GM19351 (cell line): ENCODE results near the gene OLFM1.
"Not testable (repeated sequence)": the region's sequence is repeated elsewhere in the genome, so short reads cannot be mapped to it uniquely, and the experiment has no call there.

ENCODE experiments used
- ATAC-seq: cut with Tn5 transposase; IDR thresholded peaks from one replicate; pipeline ENCODE4 v1.9.1; 2021; ENCODE audit warnings: mild to moderate bottlenecking, moderate library complexity; ENCODE audit not compliant: unreplicated experiment

The OLFM1 gene

DNA sequence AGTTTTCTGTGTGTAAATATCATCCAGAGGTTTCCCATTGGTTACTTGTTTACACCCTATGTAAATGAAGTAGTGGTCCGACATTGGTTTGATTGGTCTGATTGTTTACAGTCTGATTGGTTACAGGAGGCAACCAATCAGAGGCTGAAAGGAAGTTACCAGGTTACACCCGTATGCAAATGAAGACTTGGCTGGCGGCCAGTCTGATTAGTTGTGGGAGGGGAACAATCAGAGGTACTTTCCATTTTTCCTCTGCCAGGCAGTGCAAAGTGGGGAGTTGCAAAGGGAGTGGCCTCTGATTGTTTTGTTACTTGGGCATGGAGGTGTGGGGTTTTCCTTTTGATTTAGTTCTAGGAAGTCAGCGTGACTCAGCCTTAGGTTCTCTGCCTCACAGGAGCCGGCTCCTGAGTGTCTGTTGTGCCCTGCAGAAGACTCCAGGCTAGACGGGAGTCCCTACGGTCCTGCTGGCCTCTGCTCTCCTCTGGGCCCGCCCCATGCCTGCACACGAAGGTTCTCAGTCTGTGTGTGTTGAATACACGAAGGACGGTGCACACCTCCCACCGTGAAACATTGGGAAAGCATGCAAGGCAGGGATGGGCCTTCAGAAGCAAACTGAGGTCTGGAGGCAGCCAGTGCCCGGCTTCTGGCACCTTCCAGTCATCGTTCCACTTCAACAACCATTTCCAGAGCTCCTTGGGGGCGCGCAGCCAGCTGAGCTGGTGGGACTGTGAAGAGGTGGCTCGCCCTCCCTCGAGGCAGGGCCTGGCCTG, 42.9 kb downstream of the OLFM1 start:
- ATAC-seq = no peak

DNA sequence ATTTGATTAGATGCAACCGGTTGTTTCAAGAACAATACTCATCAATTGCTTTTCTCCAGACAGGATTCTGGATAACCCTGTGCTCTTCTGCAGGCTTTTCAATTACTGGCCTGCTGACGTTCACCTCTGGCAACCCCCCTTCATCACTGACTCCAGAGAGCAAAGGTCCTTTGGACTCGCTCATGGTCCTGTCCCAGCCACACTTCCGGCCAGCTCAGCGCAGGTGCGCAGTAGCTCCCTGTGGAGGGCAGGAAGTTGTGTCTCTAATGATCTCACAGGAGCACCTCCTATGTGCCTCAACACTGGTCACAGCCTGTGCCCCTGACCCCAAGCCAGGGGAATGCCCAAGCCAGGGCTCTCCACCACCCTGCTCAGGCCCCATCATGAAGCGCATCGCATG, 44.0 kb downstream of the OLFM1 start:
- no peak for ATAC-seq

DNA sequence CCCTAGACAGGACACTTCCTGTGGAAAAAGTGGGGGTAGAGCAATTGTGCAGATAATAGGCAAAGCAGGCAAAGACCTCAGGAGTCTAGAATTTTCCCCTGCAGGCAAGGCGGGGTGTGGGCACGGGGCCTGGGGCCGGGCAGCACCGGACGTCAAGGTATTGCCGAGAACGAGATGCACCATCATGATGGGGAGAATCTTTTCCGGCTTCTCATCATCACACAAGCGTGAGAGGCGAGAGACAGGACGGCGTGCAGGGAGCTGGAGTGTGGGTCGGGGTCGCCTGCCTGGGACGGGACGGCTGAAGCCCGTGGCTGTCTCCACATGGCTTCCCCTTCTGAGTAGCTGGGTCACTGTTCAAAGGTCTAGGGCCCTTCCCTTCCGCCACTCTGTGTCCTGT, 44.5 kb downstream of the OLFM1 start:
- no peak for ATAC-seq

DNA sequence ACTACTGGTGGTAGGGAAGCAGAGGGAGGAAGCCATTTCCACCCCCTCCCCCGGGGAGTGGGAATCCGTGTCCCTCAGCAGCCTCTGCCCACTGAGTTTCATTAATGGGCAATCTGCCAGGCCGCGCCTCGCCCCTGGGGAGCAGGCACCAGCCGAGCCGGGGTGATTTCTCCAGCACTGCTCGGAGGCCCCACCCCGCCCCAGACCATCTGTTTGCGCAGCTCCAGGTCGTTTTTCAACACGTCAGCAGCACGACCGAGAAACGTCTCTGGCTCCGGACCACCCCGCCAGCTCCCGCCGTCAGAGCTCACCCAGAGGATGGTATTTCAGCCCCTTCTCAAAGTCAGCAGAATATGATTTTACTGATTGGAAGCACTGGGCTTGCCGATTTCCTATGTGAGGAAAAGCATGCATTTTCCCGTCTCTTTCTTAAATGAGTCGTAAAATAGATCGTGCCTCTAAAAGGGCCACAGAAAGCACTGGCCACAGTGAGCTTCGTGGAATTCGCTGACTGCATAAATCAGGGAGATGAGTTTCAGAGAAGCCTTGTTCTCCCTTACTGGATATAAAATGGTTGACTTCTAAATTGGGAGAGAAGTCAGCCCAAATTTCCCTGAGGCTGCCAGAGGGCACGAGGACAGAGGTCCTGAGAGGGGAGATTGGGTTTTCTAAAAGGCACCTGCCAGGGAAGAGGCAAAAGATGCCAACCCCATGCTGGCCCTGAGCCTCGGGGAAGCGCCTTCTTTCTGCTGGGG, 47.0 kb downstream of the OLFM1 start:
- ATAC-seq = no peak

DNA sequence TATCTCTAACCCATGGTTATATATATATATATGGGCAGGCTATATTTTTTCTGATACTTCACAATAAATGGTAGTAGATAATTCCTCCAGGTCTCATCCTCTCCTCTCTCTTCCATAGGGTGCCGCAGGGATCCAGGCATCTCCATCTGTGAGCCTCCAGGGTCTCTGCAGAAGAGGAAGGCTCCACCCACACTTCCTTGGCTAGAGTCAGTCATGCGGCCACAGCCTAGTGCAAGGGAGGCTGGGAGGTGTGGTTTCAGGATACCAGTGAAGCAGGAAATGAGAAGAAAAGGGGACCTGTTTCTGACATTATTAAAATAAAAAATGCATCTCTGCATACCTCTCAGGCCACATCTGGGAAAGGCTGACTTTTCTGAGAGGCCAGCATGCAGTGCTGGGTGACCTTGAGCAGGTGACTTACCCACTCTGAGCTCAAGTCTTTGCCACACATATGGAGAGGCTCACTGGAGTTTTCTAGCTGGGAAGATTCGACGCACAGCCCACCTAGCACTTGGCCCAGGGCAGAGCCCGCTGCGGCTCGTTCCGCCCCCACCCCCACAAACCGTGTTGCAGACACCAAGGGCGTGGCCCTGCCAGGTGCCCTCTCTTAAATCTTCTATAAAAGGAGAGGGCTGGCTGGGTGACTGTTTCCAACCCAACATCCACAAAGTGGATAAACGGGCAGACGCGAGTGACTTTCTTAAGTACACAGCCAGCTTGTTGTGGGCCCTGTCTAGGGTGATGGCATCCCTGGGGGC, 47.9 kb downstream of the OLFM1 start:
- no peak for ATAC-seq

DNA sequence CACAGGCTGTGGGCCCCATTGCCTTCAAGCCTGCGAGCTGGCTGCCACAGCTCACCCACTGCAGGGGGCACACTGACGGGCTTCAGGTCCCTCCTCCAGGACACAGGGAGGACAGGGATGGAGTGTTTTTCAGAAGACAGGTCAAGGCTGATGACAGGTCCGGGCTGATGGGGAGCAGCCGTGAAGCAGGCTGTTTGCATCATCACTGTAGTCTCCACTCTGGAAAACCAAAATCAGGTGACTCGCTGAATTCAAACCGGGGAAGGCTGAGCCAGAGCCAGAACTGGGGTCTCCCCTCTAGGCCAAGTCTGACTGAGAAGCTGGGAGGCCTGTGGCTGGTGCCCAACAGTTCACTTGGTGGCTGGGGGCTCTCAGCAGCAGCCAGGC, 48.5 kb downstream of the OLFM1 start:
- ATAC-seq = no peak

DNA sequence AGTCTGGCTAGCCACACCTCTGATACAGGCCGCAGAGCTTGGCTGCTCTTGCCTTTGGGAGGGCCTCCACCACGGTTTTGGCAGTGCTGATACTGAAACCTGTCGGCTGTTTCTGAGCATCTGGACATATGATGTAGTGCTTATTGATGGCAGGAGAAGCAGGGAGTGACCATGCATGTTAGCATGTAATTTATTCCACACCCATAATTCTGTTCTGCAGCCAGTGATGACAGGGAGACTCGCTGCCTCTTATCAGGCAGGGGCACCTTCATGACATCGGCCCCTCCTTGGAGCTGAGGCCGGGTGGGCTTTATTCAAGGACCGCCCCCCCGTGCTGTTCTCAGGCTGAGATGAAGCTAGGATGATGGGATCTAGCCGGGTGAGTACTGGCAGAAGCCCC, 49.0 kb downstream of the OLFM1 start:
- no peak for ATAC-seq

DNA sequence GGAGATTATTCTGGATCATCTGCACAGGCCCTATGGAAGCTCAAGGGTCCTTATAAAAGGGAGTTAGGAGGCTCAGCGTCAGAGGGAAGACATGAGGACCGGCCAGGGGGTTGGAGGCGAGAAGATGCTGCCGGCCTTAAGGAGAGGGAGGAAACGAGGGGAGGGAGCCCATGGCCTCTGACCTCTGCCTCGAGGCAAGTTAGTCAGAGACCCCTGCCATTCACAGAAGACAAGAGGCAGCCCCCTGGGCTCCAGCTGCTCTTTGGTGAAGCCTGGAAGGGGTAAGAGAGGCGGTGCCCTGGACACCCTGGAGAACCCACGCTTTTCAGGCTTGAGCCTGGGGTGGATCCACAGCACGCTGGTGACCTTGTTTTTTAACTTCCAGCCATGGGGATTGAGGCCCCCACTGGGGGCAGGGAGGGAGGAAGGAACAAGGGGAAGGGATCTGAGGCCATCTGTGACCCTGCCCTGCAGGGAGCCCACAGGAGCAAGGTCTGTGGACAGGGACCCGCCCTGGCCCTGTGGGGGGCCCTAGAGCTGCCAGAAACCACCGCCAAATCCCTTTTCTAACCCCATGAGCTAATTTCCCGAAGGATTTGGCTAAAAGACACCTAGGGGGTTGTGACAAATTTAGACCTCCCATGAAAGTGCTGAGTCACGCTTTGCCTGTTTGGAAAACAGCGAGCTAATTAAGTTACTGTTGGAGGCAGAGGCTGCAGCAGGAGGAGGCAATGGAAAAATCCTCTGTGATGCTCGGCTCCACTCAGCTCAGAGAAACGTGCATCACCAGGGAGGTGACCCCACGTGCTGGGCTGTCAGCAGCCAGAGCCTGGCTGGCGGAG, 49.7 kb downstream of the OLFM1 start:
- no peak for ATAC-seq

DNA sequence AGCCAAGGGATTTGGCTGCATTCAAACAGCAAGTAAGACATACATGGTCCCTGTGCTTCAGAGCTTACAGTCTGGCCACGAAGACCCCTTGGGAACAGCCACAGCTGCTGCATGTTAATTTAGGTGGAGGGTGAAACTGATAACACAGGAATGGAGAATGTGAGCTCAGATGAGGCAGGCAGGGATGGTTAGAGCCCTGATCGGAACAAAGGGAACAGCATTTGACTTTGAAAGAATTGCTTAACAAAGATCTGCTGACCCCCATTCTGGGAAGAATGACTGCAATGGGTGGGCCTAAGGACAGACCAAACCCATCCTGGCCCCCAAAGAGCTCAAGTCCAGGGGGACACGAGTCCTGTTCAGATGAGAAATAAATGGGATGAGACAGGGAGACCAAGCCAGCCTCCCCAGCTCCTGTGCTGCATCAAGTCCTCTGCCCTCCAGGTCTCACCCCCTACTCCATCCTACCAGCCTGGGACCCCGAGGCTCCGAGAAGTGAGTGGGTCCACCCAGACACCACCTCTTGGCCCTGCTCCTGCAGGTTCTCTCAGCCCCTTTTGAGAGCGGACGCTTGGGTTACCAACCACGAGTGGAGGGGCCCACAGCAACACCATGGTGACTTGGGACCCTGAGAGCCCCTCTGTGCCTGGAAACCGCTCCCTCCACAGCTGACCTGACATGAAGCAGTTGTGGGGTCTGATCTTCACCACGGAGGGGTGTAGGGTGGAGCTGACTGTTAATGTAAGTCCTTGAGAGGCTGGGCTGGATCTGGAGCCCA, 50.8 kb downstream of the OLFM1 start:
- ATAC-seq = no peak

DNA sequence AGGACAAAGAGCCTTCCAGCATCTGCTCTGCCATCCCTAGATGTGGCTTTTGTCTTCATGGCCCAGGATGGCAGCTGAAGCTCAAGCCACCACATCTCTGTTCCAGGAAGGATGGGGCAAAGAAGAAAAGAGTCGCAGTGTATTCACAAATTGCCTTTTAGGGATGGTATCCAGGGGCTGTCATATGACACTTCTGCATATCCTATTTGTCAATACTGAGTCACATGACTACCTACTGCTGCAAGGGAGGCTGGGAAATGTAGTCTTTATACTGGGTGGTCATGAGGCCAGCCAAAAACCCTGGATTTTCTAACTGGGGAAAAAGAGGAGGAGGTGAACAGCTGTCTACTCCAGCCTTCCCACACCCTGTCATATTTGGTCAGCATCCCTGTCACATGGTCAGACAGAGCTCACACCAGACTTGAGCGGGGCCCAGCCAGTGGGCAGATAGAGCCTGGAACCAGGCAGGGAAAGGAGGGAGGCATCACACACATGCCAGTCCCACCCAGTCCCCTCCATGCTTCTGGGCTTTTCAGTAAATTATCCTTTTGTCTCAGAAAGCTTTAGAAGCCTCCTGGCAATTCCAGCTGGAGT, 52.0 kb downstream of the OLFM1 start:
- no peak for ATAC-seq

DNA sequence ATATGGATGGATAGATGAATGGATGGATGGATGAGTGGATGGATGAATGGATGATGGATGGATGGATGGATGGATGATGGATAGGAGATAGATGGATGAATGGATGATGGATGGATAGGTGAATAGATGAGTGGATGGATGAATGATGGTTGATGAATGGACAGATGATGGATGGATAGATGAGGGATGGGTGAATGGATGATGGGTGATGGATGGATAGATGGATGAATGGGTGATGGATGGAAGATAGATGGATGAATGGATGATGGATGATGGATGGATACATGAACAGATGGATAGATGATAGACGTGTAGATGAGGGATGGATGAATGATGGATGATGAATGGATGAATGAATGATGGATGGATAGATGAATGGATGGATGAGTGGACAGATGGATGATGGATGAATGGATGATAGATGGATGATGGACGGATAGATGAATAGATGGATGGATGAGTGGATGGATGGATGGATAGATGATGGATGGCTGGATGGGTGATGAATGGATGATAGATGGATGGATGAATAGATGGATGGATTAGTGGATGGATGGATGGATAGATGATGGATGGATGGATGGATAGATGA, 53.8 kb downstream of the OLFM1 start:
- ATAC-seq = no peak

DNA sequence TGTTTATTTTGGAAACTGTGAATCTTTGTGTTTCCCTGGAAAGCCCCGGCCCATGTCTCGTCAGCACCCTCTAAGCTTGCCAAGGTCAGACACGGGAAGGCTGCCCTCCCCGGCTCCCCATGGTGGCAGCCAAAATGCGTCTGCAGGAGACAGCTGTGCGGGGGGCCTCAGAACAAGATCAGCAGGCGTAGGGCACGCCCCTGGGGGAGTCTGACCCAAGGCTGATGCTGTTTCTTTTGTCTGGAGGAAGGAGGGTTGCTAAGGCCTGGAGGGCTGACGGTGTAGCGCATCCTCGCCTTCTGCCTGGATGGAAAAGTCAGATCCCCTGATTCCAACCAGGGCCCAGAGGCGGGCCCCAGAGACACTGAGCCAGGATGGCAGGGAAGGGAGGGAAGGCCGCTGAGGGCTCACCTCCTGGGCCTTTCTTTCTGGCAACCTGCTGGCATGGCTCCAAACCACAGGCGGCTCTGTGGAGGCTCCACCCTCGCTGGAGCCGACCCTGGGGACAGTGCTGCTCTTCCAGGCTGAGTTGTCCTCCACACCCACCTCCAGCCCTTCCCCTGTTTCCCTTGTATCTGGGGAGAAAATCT, 57.2 kb downstream of the OLFM1 start:
- no peak for ATAC-seq

DNA sequence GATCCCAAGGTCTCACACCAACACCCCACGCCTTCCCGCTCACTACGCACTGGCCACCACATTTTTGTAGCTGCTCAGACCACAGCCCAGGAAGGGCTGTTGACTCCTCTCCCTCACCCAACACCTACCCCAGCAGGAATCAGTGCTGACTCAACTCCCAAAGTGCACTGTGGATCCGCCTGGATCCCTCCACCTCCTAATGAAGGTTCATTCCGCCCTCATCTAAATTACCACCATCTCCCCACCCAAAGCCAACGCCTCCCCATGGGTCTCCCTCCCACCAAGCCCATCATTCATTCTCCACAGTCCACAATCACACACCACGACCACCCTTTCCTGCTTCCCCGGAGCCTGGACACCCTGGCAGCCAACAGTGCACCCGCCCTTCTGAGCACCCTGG, 57.8 kb downstream of the OLFM1 start:
- no peak for ATAC-seq

DNA sequence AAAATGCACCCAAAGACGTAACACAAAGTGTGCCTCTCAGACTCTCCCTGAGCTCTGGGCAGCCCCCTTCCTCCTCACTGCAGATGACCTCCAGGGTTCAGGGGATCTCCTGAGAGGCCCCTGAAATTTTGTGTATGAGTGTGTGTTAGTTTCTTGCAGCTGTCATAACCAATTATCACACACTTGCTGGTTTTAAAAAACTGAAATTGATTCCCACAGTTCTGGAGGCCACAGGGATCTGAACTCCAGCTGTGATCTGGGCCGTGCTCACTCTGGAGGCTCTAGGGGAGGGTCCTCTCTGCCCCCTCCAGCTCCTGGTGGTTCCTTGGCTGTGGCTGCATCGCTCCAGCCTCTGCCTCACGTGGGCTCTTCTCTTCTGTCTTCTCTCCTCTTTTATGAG, 58.8 kb downstream of the OLFM1 start:
- no peak for ATAC-seq

DNA sequence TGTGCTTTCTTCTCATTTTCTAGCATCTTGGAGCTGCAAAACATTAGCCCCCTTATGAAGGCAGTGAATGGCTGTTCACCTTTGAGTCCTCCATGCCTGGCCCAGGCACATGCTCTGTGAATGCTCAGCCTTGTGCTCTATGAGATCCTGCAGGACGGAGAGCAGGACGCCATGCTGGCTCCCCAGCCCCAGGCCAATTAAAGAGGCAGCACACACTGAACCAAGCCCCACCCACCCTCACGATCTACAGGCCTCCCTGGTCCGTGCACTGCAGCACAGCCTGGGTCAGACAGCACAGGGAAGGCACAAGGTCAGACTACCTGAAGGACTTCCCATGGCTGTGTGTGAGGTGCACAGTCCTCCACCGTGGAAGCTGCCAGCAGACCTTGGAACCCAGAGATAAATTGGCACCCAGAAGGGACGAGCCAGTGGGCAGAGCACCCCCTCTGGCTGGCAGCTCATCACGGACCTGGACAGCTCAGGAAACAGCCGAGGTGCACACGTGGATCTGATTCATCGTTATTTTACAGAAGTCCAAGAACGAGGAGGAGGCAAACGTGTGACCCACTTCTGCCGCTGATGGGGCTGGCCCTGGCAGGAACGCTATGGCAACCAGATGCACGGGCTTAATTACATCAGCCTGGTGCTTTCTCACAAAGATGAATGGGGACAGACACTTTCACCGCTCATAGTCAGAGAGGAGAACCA, 59.5 kb downstream of the OLFM1 start:
- no peak for ATAC-seq

DNA sequence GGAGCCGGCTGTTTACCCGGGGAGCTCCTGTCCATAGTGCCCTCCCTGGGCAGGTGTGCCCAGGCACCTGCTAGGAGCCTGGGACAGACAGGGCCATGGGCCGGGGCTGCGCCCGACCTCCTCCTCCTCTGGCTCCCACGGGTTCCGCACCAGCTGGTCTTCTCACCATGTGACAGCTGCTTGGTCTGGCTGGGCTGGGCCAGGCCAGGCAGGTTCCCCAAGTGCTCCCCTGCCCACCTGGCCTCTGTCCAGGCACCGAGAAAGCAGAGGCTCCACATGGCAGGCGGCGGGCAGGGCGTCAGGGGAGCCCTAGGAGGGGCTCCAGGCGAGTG, 60.0 kb downstream of the OLFM1 start:
- no peak for ATAC-seq

DNA sequence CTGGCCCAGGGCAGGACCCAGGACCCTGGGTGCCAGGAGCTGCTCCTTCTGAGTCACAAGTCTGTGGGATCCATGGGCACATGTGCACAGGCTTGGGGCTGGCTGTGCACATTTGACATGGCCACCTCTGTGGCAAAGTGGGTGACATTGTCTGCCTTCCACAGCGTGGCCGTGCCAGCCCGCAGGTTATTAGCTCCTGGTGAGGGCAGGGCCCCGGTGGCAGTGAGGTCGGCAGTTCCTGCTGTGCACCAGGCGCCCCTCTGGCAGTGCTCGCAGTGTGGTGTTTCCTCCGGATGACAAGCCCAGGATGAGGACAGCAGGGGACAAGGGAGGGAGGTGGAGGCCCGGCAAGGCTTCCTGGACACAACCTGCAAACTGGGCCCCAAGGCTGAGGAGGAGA, 60.5 kb downstream of the OLFM1 start:
- no peak for ATAC-seq

DNA sequence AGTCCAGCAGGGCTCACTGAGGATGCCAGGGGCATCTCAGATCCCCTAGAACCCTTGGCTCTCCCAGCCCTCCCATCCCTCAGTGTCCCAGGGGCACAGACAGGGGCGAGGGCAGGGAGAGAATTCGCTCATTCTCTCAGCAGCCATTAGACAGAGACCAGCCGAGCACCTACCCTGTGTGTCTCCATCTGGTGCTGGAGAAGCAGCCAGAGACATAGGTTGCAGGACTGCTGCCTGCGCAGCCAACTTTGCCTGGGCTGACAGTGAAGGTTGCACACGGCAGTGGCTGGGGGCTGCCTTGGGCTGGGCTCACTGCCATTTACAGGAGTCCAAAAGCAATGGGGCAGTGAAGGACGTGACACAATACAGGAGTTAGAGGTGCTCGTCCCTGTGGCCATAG, 60.9 kb downstream of the OLFM1 start:
- no peak for ATAC-seq

DNA sequence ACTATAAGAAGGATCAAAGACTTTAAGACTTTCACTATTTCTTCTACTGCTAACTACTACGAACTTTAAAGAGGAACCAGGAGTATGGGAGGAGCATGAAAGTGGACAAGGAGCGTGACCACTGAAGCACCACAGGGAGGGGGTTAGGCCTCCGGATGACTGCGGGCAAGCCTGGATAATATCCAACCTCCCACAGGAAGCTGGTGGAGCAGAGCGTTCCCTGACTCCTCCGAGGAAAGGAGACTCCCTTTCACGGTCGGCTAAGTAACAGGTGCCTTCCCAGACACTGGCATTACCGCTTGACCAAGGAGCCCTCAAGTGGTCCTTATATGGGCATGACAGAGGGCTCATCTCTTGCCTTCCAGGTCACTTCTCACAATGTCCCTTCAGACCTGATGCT, 62.4 kb downstream of the OLFM1 start:
- not testable (repeated sequence) for ATAC-seq
